Stimulated activated CD4-positive, alpha-beta T cell treated with anti-CD3 and anti-CD28 coated beads, Interleukin-2, amount 100 ng/mL, for 24 hours (primary cell): ENCODE data around the gene FBH1.
"Not testable (repeated sequence)": the region's sequence is repeated elsewhere in the genome, so short reads cannot be mapped to it uniquely, and the experiment has no call there.

Experiments used
- DNase-seq, 2 donors: peaks; one replicate each; pipeline ENCODE4 v3.0.0-alpha.2; 2020

The FBH1 gene

GRCh38 chr10:5960973-5961275 is 70.9 kb downstream of the FBH1 start:
- DNase-seq = not testable (repeated sequence)

GRCh38 chr10:5961405-5962100 is 71.5 kb downstream of the FBH1 start:
- no peak for DNase-seq

DNA sequence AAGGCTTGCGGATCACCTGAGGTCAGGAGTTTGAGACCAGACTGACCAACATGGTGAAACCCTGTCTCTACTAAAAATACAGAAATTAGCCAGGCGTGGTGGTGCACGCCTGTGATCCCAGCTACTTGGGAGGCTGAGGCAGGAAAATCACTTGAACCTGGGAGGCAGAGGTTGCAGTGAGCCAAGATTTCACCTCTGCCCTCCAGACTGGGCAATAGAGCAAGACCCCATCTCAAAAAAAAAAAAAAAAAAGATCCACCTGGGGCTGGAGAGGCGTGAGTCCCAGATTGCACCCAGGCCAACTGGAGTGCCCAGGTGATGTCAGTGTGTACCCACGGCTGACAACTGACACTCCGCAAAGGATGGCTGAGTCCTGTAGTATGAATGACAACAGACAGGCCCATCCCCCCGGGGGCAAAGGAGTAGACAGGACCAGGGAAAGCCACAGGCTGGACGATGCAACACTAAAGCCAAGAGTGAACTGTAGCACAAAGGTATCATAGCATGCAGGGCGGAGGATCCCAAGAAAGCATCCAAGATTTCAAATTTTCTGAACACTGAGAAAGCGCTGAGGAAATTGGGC is 72.4 kb downstream of the FBH1 start:
- not testable (repeated sequence) for DNase-seq

DNA sequence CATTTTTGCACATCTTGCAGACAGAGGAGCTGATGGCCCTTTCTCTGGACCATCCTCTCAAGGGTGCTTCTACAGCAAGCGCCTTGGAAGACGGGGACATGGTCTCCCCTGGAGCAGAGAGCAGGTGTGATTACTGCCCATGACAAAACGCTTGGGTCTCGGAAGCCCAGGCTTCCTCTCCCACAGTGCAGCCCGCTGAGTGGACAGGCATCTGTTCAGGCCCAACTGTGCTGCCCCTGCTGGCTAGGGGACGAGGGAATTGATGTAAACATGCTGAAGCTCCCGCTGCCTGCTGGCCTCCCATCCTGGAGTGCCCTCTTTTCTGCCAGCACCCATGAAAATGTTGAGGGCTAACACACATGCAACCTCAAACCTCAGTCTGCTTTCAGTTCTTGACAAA is 73.0 kb downstream of the FBH1 start:
- no peak for DNase-seq

DNA sequence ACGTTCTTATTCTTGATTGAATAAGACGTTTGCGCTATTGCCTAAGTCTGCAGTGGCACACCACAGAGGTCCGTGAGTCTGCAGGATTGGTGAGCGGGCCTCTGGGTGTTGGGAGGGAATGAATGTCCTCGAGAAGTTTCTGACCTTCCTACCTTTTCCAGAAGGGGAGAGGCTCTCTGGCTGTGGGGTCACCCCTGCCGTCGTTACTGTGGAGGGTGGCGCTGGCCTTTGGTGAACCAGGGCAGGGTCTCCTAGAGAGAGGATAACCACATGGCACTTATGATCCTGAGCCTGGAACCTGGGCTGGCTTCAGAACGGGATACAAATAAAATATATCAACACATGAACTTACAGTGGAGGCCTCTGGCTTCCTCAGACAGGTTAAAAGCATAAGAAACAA is 73.5 kb downstream of the FBH1 start:
- DNase-seq = no peak

GRCh38 chr10:5964736-5965135 is 74.7 kb downstream of the FBH1 start:
- DNase-seq = no peak

- no peak for DNase-seq
These were observed 75.2 kb downstream of the FBH1 start for GRCh38 chr10:5965266-5965665.

GRCh38 chr10:5968037-5968680 is 78.1 kb downstream of the FBH1 start:
- DNase-seq = peak in 1 of 2 donors; percentile 3

DNA sequence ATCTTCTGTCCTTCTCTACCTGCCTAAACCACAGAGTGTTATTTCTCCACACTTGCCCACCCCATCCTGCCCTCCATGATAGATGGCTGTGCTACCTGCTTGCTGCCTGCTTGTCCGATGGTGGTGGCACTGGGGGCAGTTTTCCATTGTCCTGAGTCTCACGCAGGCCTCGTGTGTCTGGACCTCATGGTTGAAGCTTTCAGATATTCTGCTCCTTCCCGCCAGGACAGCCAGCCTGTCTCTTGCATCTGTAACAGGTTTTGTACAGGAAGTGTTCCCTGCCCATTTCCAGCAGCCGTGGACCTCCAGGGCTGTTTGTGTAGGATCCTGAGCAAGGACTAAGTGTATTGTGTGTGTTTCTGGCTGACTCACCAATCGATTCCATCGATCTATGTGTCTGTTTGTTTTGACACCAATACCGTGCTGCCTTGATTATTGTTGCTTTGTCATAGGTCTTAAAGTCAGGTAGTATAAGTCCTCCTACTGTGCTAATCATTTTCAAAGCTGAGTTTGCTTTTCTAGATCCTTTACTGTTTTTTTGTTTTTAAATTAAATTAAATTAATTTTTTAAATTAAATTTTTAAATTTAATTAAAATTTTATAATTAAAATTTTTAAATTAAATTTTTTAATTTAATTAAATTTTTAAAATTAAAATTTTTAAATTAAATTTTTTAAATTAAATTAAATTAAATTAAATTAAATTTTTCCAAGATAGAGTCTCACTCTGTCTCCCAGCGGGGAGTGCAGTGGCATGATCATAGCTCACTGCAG is 78.8 kb downstream of the FBH1 start:
- peak in 1 of 2 donors; percentile 8 for DNase-seq

DNA sequence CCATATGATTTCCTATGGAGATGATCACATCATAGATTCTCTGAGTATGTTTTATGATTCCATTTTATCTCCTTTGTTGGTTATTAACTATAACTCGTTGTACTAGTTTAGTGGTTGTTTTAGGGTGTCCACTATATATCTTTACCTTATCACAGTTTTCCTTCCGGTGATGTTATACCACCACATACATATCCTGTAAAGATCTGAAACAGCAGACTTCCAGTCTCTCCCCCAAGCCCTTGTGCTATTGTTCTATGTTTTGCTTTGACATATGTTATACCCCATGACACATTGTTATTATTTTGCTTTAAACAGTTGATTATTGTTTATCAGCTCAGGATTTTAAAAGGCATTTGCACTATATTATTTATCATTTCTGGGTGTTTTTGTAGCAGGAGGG is 80.0 kb downstream of the FBH1 start:
- no peak for DNase-seq

GRCh38 chr10:5970527-5970926 is 80.5 kb downstream of the FBH1 start:
- DNase-seq = peak in 1 of 2 donors; percentile 4

DNA sequence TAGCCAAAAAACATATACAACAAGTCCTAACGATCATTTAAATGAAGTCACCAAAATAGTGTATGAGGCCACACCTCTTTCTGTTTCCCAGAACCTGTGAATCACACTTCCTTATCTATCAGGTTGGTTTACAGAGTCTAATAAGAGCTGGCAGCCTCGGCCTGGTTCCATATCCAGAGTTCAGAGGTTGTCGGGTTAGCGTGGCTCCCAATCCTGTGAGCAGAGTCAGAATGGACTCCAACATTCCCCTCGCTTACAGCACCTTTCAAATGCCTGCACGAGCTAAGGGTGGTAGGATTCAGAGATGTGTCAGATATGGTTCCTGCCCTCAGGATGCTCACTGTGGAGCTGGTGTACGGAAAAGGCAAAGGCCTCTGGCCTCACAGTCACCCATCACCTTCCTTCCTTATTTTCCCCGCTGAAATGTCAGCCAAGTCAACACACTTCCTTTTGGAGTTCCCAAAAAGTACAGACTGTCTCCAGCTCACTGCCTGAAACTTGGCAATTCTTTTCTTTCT is 81.3 kb downstream of the FBH1 start:
- peak; percentile 26 to 34 for DNase-seq

- DNase-seq = peak in 1 of 2 donors; percentile 15
These were observed 81.8 kb downstream of the FBH1 start for GRCh38 chr10:5971886-5972285.

DNA sequence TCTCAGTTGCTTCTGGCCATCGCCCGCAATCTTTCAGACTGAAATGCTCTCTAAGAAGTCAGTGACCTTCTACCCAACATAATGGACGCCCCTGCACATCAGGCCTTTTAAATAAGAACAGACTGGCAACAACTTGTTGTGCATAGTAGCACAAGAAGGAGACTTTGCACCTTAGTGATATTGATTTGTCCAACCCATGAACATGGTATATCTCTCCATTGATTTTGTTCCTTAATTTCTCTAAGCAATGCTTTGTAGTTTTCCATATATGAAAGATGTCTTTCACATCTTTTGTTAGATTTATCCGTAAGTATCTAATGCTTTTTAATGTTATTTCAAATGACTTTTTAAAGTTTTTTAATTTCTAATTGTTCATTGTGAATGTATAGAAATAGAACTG is 83.0 kb downstream of the FBH1 start:
- no peak for DNase-seq

GRCh38 chr10:5975641-5976473 is 85.8 kb downstream of the FBH1 start:
- peak; percentile 61 to 63 for DNase-seq

DNA sequence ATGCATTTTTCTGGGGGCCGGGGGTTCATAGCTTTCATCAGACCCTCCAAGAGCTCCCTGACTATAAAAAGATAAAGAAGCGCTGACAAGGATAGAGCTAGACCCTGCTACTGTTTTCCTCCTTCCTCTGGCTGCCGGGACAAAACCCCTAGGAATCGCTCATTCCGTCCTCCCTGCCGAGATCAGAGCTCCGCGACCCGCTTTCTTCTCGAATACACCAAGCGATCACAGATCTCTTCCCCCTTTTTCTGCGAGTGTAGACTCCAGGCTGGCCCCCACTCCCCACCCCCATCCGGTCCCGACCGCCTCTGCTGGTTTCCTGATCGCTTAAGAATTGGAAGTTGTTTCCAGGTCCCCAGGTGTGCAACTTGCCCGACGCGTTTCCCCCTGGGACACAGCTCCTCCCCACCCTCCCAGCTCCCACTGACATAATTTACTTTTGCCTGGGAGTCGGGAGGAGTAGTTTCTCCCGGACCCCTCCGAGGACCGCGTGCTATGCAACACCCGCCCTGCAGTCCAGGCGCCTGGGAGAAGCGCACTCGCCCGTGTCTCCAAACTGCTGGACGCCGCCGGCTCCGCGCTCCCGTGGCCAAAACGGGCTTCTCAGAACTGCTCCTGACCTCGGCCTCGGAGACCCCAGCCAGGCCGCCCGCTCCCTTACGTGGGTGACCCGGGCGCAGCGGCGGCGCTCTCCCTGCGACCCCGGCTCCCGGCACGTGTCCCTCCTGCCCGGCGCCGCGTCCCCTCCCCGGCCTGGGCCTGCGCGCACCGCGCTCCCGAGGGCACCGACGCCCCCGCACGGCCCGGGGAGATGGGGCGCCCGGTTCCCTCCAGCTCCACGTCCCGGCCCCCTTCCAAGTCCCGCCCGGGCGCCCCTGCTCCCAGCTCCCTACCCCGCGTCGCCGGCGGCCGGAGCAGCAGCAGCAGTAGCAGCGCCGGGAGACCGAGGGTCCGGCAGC is 86.7 kb downstream of the FBH1 start:
- peak; percentile 61 to 65 for DNase-seq

- DNase-seq = peak; percentile 90 to 92
These were observed 87.6 kb downstream of the FBH1 start, which contains the start of gene IL15RA for GRCh38 chr10:5977471-5978229. TSS of gene IL15RA (minus strand) at chr10:5977543. CDS start at chr10:5977492, 51 bp downstream.

- DNase-seq = no peak
These were observed 88.1 kb downstream of the FBH1 start for GRCh38 chr10:5978230-5978489.

- peak in 1 of 2 donors; percentile 12 for DNase-seq
These were observed 91.5 kb downstream of the FBH1 start for GRCh38 chr10:5981529-5981928.

GRCh38 chr10:5983774-5984173 is 93.7 kb downstream of the FBH1 start:
- DNase-seq = peak in 1 of 2 donors; percentile 6

DNA sequence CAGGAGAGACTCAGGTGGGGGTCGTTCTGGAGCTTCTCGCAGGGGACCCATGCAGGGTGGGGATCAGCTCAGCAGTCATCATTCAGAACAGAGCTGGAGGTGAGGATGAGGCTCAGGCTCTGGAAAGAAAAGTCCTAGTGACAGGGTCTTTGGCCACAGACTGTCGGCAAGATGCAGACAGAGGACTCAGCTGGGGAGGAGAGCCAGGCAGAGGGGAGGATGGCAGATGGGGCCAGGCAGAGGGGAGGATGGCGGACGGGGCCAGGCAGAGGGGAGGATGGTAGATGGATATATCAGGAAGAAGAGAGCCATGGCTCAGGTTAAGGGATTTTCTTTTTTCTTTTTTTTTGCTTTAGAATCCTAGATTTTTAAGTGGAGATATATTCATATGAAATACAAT is 95.0 kb downstream of the FBH1 start:
- DNase-seq = peak in 1 of 2 donors; percentile 12
